ENCODE data around the gene SLC38A3. TPM values are rescaled to one million over a fixed set of nuclear protein-coding genes. Genes with fewer than 3 reads are reported as not detected.
A peak's percentile ranks its signal among the peaks of the same experiment; 100 is the strongest.

Gene SLC38A3
- total and polyA plus RNA-seq, 9 of the 15 experiments (the other 6 are each of a cell fraction or from before 2014, with no cell fraction given): 0.09 to 0.38 (median 0.16) TPM; not detected in 6

DNA sequence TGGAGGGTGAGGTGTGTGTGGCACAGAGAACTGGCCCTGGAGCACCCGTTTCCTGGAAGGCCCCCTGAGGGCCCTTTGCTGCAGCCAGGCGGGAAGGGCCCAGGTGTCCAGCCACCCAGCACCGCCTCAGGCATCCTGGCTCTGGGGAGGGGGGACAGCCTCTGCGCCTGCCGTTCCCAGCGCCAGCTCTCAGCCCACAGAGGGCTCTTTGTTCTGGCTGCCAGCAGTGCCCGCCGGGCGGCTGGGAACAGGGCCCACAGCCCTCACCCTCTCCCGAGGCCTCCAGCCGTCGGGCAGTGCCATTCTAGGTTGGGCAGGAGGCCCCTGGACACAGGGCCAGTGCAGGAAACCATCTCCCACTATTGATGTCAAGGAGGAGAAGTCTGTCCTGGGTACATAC lies 8.3 kb downstream of the SLC38A3 start (continued):
- TF ChIP-seq, protein P1, sequence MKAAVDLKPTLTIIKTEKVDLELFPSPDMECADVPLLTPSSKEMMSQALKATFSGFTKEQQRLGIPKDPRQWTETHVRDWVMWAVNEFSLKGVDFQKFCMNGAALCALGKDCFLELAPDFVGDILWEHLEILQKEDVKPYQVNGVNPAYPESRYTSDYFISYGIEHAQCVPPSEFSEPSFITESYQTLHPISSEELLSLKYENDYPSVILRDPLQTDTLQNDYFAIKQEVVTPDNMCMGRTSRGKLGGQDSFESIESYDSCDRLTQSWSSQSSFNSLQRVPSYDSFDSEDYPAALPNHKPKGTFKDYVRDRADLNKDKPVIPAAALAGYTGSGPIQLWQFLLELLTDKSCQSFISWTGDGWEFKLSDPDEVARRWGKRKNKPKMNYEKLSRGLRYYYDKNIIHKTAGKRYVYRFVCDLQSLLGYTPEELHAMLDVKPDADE (conservative IDR thresholded peaks at IDR 0.05; ENCODE audit: control insufficient read depth, low read depth, low read length): no peak
- TF ChIP-seq MTA1 (IDR thresholded peaks at IDR 0.05; ENCODE audit: borderline replicate concordance) (no peak), ATF6 (CRISPR knock-in tag; IDR thresholded peaks at IDR 0.05) (no peak)
- TF ChIP-seq, protein P2, sequence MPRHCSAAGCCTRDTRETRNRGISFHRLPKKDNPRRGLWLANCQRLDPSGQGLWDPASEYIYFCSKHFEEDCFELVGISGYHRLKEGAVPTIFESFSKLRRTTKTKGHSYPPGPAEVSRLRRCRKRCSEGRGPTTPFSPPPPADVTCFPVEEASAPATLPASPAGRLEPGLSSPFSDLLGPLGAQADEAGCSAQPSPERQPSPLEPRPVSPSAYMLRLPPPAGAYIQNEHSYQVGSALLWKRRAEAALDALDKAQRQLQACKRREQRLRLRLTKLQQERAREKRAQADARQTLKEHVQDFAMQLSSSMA (CRISPR knock-in tag; IDR thresholded peaks at IDR 0.05): no peak

- no peak overlapping the region for H3K4me2 ChIP-seq (ENCODE audit: insufficient read depth, low read length)
- no TSS peak for BruUV-seq (replicated peaks)
- CTCF ChIA-PET (ENCODE audit: low intra/inter-chr PET ratio): no interaction called here
- POLR2A ChIA-PET: no interaction called here
- no peaks in the 10 kb centered on the region for H3K36me3 ChIP-seq (ENCODE audit: control insufficient read depth, insufficient read depth, low read length)
- no peaks in the 10 kb centered on the region for H3K9me3 ChIP-seq (replicated peaks; ENCODE audit: control insufficient read depth, insufficient read depth, low read depth, low read length)
- no peak overlapping the region for H2AFZ ChIP-seq (ENCODE audit: low read depth, low read length)
- no peak overlapping the region for H3K4me3 ChIP-seq
- 8% methylated on average over 9 of the region's 10 CpGs for WGBS (ENCODE audit: insufficient coverage, low coverage, missing lambda C conversion rate)
- H3K4me1 ChIP-seq (replicated peaks in 1 of 2; ENCODE audit: control insufficient read depth in 2 of 2, insufficient read depth in 2 of 2, low read length in 2 of 2): no peaks in the 10 kb centered on the region; a peak in 1 of 5 replicates
- H4K20me1 ChIP-seq (replicated peaks; ENCODE audit: control insufficient read depth, insufficient read depth, low read length): no peaks in the 10 kb centered on the region
- peak overlapping the region in 1 of 2 experiments; percentile 26; a peak in 1 of 4 replicates for H3K9ac ChIP-seq (ENCODE audit: insufficient read depth in 1 of 2, low read depth in 2 of 2, low read length in 2 of 2)
- no peak for DNase-seq (ENCODE audit: extremely low read depth in 1 of 4, low spot score in 3 of 4)
- no peak overlapping the region for H3K27ac ChIP-seq (ENCODE audit: extremely low read depth, low read depth, low read length)
- no peaks in the 10 kb centered on the region for H3K9me1 ChIP-seq (ENCODE audit: control insufficient read depth, insufficient read depth, low read length)
- in situ Hi-C loops (cut with MboI): no loop called here
- no peak for FAIRE-seq
- no peaks in the 10 kb centered on the region for H3K79me2 ChIP-seq (ENCODE audit: control insufficient read depth, insufficient read depth, low read length)
- no peak for ATAC-seq
- intact Hi-C loops (cut with micrococcal nuclease): no loop called here
- H3K27me3 ChIP-seq (ENCODE audit: control insufficient read depth in 2 of 2, insufficient read depth in 2 of 2, low read length in 2 of 2): peaks cover 3 to 33% of the 10 kb centered on the region in 2 experiments; a peak in 3 of 5 replicates
- TF ChIP-seq POU5F1 (IDR thresholded peaks at IDR 0.05; ENCODE audit: borderline replicate concordance, low read depth, low read length, partially characterized antibody) (no peak), ZNF830 (CRISPR knock-in tag; IDR thresholded peaks at IDR 0.05) (no peak), HNRNPL (IDR thresholded peaks at IDR 0.05; ENCODE audit: low read depth, low read length) (no peak), YY1 (IDR thresholded peaks at IDR 0.05; ENCODE audit: borderline replicate concordance in 1 of 3, control insufficient read depth in 1 of 3, extremely low read depth in 1 of 3, insufficient read depth in 3 of 3, insufficient read length in 1 of 3, insufficient replicate concordance in 2 of 3, low read depth in 1 of 3, low read length in 2 of 3) (no peak), ELF4 (CRISPR knock-in tag; IDR thresholded peaks at IDR 0.05) (no peak), XRCC4 (IDR thresholded peaks at IDR 0.05; ENCODE audit: extremely low read depth, insufficient read depth, insufficient read length) (no peak), MEIS2 (IDR thresholded peaks at IDR 0.05; ENCODE audit: partially characterized antibody) (no peak)
- TF ChIP-seq, protein P3, sequence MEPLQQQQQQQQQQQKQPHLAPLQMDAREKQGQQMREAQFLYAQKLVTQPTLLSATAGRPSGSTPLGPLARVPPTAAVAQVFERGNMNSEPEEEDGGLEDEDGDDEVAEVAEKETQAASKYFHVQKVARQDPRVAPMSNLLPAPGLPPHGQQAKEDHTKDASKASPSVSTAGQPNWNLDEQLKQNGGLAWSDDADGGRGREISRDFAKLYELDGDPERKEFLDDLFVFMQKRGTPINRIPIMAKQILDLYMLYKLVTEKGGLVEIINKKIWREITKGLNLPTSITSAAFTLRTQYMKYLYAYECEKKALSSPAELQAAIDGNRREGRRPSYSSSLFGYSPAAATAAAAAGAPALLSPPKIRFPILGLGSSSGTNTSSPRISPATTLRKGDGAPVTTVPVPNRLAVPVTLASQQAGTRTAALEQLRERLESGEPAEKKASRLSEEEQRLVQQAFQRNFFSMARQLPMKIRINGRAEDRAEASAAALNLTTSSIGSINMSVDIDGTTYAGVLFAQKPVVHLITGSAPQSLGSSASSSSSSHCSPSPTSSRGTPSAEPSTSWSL (CRISPR knock-in tag; IDR thresholded peaks at IDR 0.05; ENCODE audit: borderline replicate concordance): no peak
Measured at GRCh38 chr3:50214824-50215223, 9.8 kb downstream of the SLC38A3 start.

All from K562 (cell line).